ENCODE measurements around the gene SCN7A. TPM values are rescaled to one million over a fixed set of nuclear protein-coding genes. Genes with fewer than 3 reads are reported as not detected.
"Not testable (repeated sequence)": the region's sequence is repeated elsewhere in the genome, so short reads cannot be mapped to it uniquely, and the experiment has no call there.

The SCN7A gene
- total RNA-seq, 1 donor: under 0.01 TPM

- not testable (repeated sequence) for DNase-seq (ENCODE audit: low read depth in 2 of 3, low spot score in 2 of 3)
Observed at GRCh38 chr2:166455823-166456222, 38.2 kb downstream of the SCN7A start.

- DNase-seq (ENCODE audit: low read depth in 2 of 3, low spot score in 2 of 3): no peak
Observed at GRCh38 chr2:166454006-166454595, 39.9 kb downstream of the SCN7A start.

- no peak for DNase-seq (ENCODE audit: low read depth in 2 of 3, low spot score in 2 of 3)
Observed at GRCh38 chr2:166451468-166451867, 42.6 kb downstream of the SCN7A start.

- DNase-seq (ENCODE audit: low read depth in 2 of 3, low spot score in 2 of 3): peak in 1 of 3 donors; percentile 8
Observed at GRCh38 chr2:166449439-166449838, 44.6 kb downstream of the SCN7A start.

GRCh38 chr2:166448106-166448505, 45.9 kb downstream of the SCN7A start:
- DNase-seq (ENCODE audit: low read depth in 2 of 3, low spot score in 2 of 3): no peak

- DNase-seq (ENCODE audit: low read depth in 2 of 3, low spot score in 2 of 3): no peak
Observed at GRCh38 chr2:166444306-166444705, 49.7 kb downstream of the SCN7A start.

GRCh38 chr2:166440313-166440712, 53.7 kb downstream of the SCN7A start:
- DNase-seq (ENCODE audit: low read depth in 2 of 3, low spot score in 2 of 3): no peak

GRCh38 chr2:166439078-166439477, 55.0 kb downstream of the SCN7A start:
- DNase-seq (ENCODE audit: low read depth in 2 of 3, low spot score in 2 of 3): no peak

- no peak for DNase-seq (ENCODE audit: low read depth in 2 of 3, low spot score in 2 of 3)
Observed at GRCh38 chr2:166436976-166437375, 57.1 kb downstream of the SCN7A start.

GRCh38 chr2:166436189-166436588, 57.9 kb downstream of the SCN7A start:
- DNase-seq (ENCODE audit: low read depth in 2 of 3, low spot score in 2 of 3): peak in 1 of 3 donors; percentile 6

GRCh38 chr2:166434491-166434890, 59.6 kb downstream of the SCN7A start:
- DNase-seq (ENCODE audit: low read depth in 2 of 3, low spot score in 2 of 3): no peak

GRCh38 chr2:166433457-166433856, 60.6 kb downstream of the SCN7A start:
- no peak for DNase-seq (ENCODE audit: low read depth in 2 of 3, low spot score in 2 of 3)

GRCh38 chr2:166432331-166432730, 61.7 kb downstream of the SCN7A start:
- no peak for DNase-seq (ENCODE audit: low read depth in 2 of 3, low spot score in 2 of 3)

- no peak for DNase-seq (ENCODE audit: low read depth in 2 of 3, low spot score in 2 of 3)
Observed at GRCh38 chr2:166424841-166425240, 69.2 kb downstream of the SCN7A start.

GRCh38 chr2:166419616-166419934, 74.5 kb downstream of the SCN7A start:
- DNase-seq (ENCODE audit: low read depth in 2 of 3, low spot score in 2 of 3): peak in 2 of 3 donors; percentile 16 to 66

GRCh38 chr2:166418853-166419615, 75.0 kb downstream of the SCN7A start:
- DNase-seq (ENCODE audit: low read depth in 2 of 3, low spot score in 2 of 3): no peak

- DNase-seq (ENCODE audit: low read depth in 2 of 3, low spot score in 2 of 3): peak in 2 of 3 donors; percentile 15 to 37
Observed at GRCh38 chr2:166417669-166418068, 76.4 kb downstream of the SCN7A start.

- no peak for DNase-seq (ENCODE audit: low read depth in 2 of 3, low spot score in 2 of 3)
Observed at GRCh38 chr2:166413255-166413654, 80.8 kb downstream of the SCN7A start.

GRCh38 chr2:166411473-166412230, 82.4 kb downstream of the SCN7A start:
- DNase-seq (ENCODE audit: low read depth in 2 of 3, low spot score in 2 of 3): no peak

- DNase-seq (ENCODE audit: low read depth in 2 of 3, low spot score in 2 of 3): no peak
Observed at GRCh38 chr2:166410828-166411472, 83.1 kb downstream of the SCN7A start.

GRCh38 chr2:166407746-166408145, 86.3 kb downstream of the SCN7A start:
- DNase-seq (ENCODE audit: low read depth in 2 of 3, low spot score in 2 of 3): not testable (repeated sequence)

Measured in hematopoietic multipotent progenitor cell (in vitro differentiated cells).